GM23338 (cell line): ENCODE measurements around the gene SUCLG1. TPM values are rescaled to one million over a fixed set of nuclear protein-coding genes. Genes with fewer than 3 reads are reported as not detected.

Experiments
- ATAC-seq: fragments of 200-7000 bp; cut with Tn5 transposase; 3 replicates; pipeline ENCODE4 v1.9.1; 2020
- DNase-seq: peaks from one replicate; pipeline ENCODE4 v3.0.0-alpha.2; 2015; ENCODE audit warnings: low spot score
- H2AFZ ChIP-seq: fragments of 200-600 bp; sonication (generic); 2 replicates; pipeline ENCODE4 v1.8.0; 2016; ENCODE audit warnings: antibody characterized with exemption, mild to moderate bottlenecking, moderate library complexity
- H3F3A ChIP-seq: fragments of 200-600 bp; sonication (generic); replicated peaks from 2 replicates; pipeline ENCODE4 v1.8.0; 2017; ENCODE audit warnings: antibody characterized with exemption, mixed run types, low read depth
- H3K27ac ChIP-seq: fragments of 200-600 bp; sonication (generic); 2 replicates; pipeline ENCODE4 v1.6.1; 2016; ENCODE audit warnings: low read depth
- H3K27me3 ChIP-seq: fragments of 200-600 bp; sonication (generic); 2 replicates; pipeline ENCODE4 v1.8.0; 2016; ENCODE audit warnings: mild to moderate bottlenecking, mixed run types, moderate library complexity; ENCODE audit not compliant: insufficient read depth
- H3K36me3 ChIP-seq: fragments of 200-600 bp; sonication (generic); 2 replicates; pipeline ENCODE4 v1.8.0; 2016; ENCODE audit warnings: mild to moderate bottlenecking; ENCODE audit not compliant: insufficient read depth
- H3K4me1 ChIP-seq: fragments of 200-600 bp; sonication (generic); 2 replicates; pipeline ENCODE4 v1.8.0; 2016; ENCODE audit warnings: mild to moderate bottlenecking, moderate library complexity; ENCODE audit not compliant: insufficient read depth
- H3K4me2 ChIP-seq: fragments of 200-600 bp; sonication (generic); 2 replicates; pipeline ENCODE4 v1.7.1; 2017; ENCODE audit warnings: mixed run types
- H3K4me3 ChIP-seq: fragments of 200-600 bp; sonication (generic); 2 replicates; pipeline ENCODE4 v1.6.1; 2016; ENCODE audit warnings: mixed run types
- H3K79me2 ChIP-seq: fragments of 200-600 bp; sonication (generic); replicated peaks from 2 replicates; pipeline ENCODE4 v1.8.0; 2017; ENCODE audit warnings: mild to moderate bottlenecking; ENCODE audit not compliant: insufficient read depth
- H3K9me2 ChIP-seq: fragments of 200-600 bp; sonication (generic); 2 replicates; pipeline ENCODE4 v1.8.0; 2017; ENCODE audit not compliant: insufficient read depth
- H4K20me1 ChIP-seq: fragments of 200-600 bp; sonication (generic); replicated peaks from 2 replicates; pipeline ENCODE4 v1.8.0; 2017; ENCODE audit warnings: mild to moderate bottlenecking; ENCODE audit not compliant: insufficient read depth
- H3K27ac Mint-ChIP-seq: 2 replicates; pipeline ENCODE4 v1.8.0; 2020; ENCODE audit warnings: inconsistent platforms, mild to moderate bottlenecking, moderate library complexity, mixed read lengths
- H3K27me3 Mint-ChIP-seq: 3 replicates; pipeline ENCODE4 v1.8.0; 2022; ENCODE audit warnings: low read depth, mild to moderate bottlenecking, moderate library complexity, mixed read lengths, inconsistent platforms; ENCODE audit not compliant: insufficient read depth, poor library complexity
- H3K36me3 Mint-ChIP-seq: 3 replicates; pipeline ENCODE4 v1.8.0; 2021; ENCODE audit warnings: low read depth, mild to moderate bottlenecking, inconsistent platforms, moderate library complexity, mixed read lengths
- H3K4me1 Mint-ChIP-seq: 3 replicates; pipeline ENCODE4 v1.8.0; 2020; ENCODE audit warnings: mild to moderate bottlenecking, inconsistent platforms, mixed read lengths
- H3K4me3 Mint-ChIP-seq: 3 replicates; pipeline ENCODE4 v1.8.0; 2021; ENCODE audit warnings: moderate library complexity, mild to moderate bottlenecking, inconsistent platforms, mixed read lengths
- H3K9me3 Mint-ChIP-seq: 3 replicates; pipeline ENCODE4 v1.8.0; 2020; ENCODE audit warnings: moderate library complexity, mild to moderate bottlenecking, inconsistent platforms, mixed read lengths
- EZH2phosphoT487 ChIP-seq: fragments of 200-600 bp; sonication (generic); IDR thresholded peaks from one replicate; pipeline ENCODE4 v1.8.1; 2018; ENCODE audit warnings: antibody characterized with exemption; ENCODE audit not compliant: unreplicated experiment
- JUNB ChIP-seq: IDR thresholded peaks from one replicate; pipeline ENCODE4 v1.6.1; 2016; ENCODE audit warnings: antibody characterized with exemption; ENCODE audit not compliant: unreplicated experiment
- POLR2AphosphoS5 ChIP-seq: IDR thresholded peaks from 2 replicates; pipeline ENCODE4 v1.6.1; 2016; ENCODE audit warnings: antibody characterized with exemption, low read depth
- STAT1 ChIP-seq: IDR thresholded peaks from one replicate; pipeline ENCODE4 v1.6.1; 2016; ENCODE audit warnings: antibody characterized with exemption; ENCODE audit not compliant: unreplicated experiment
- ZNF114 ChIP-seq: fragments of 250-450 bp; sonication (Bioruptor Pico); IDR thresholded peaks from 2 replicates; pipeline ENCODE4 v1.5.0; 2020; ENCODE audit warnings: mild to moderate bottlenecking, moderate library complexity
- ZNF331 ChIP-seq: fragments of 250-450 bp; sonication (Bioruptor Pico); IDR thresholded peaks from 2 replicates; pipeline ENCODE4 v1.5.0; 2020; ENCODE audit warnings: low read depth, mild to moderate bottlenecking, moderate library complexity
- ZNF462 ChIP-seq: fragments of 250-450 bp; sonication (Bioruptor Pico); IDR thresholded peaks from 2 replicates; pipeline ENCODE4 v1.5.0; 2020; ENCODE audit warnings: mild to moderate bottlenecking, moderate library complexity
- polyA plus RNA-seq: library from polyadenylated mRNA; unstranded; fragments of >200 nt; fragmentation: Nextera tagmentation; extraction: Ambion mirVana; gene quantifications from 2 replicates; pipeline ENCODE4 v1.2.1, GENCODE V29; 2016
- total RNA-seq: library from RNA; depleted of rRNA; stranded (reverse); fragments of >200 nt; shearing (Covaris generic); gene quantifications from 2 replicates; pipeline ENCODE4 v1.2.3, GENCODE V29; 2014

Gene SUCLG1
- total and polyA plus RNA-seq, 2 experiments from 2014 or later, result 24.3 to 36.0 TPM

DNA sequence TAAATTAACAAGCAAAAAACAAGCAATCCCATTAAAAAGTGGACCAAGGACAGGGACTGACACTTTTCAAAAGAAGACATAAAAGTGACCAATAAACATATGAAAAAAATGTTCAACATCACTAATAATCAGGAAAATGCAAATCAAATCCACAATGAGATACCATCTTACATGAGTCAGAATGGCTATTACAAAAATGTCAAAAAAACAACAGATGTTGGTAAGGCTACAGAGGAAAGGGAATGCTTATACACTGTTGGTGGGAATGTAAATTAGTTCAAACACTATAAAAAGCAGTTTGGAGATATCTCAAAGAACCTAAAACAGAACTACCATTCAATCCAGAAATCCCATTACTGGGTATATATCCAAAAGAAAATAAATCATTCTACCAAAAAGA is 78.2 kb downstream of the SUCLG1 start:
- Histone ChIP-seq H3K9me2 (no peaks in the 10 kb centered on the region), H3K79me2 (no peaks in the 10 kb centered on the region), H4K20me1 (no peaks in the 10 kb centered on the region), H3K27ac (no peak overlapping the region), H3K27me3 (no peaks in the 10 kb centered on the region), H3K4me1 (no peaks in the 10 kb centered on the region), H3K4me2 (no peak overlapping the region), H2AFZ (no peak overlapping the region), H3K4me3 (no peak overlapping the region), H3F3A (no peaks in the 10 kb centered on the region), H3K36me3 (no peaks in the 10 kb centered on the region)
- Mint-ChIP-seq H3K36me3 (no peaks in the 10 kb centered on the region), H3K4me1 (no peaks in the 10 kb centered on the region; the same call in 2 of the 3 replicates), H3K27ac (no peak overlapping the region), H3K4me3 (no peak overlapping the region), H3K27me3 (no peaks in the 10 kb centered on the region), H3K9me3 (peaks cover 2% of the 10 kb centered on the region; the same call in 1 of the 3 replicates)
- DNase-seq (no peak), ATAC-seq (no peak)
- no peak for TF ChIP-seq POLR2AphosphoS5
- TF ChIP-seq EZH2phosphoT487, result no peak
- TF ChIP-seq JUNB, result no peak
- TF ChIP-seq ZNF331 (CRISPR knock-in tag), result no peak
- TF ChIP-seq STAT1, result no peak
- no peak for TF ChIP-seq ZNF462 (CRISPR knock-in tag)
- TF ChIP-seq ZNF114 (CRISPR knock-in tag), result no peak

GRCh38 chr2:84378960-84379359 is 80.1 kb downstream of the SUCLG1 start:
- no peaks in the 10 kb centered on the region for H3K36me3 Mint-ChIP-seq
- no peak for TF ChIP-seq POLR2AphosphoS5
- no peak for TF ChIP-seq ZNF462 (CRISPR knock-in tag)
- no peak for TF ChIP-seq JUNB

More at GRCh38 chr2:84378960-84379359, 80.1 kb downstream of the SUCLG1 start:
- no peak overlapping the region for H3K4me2 ChIP-seq
- no peak overlapping the region for H3K27ac Mint-ChIP-seq
- H3K79me2 ChIP-seq, result no peaks in the 10 kb centered on the region
- H4K20me1 ChIP-seq, result no peaks in the 10 kb centered on the region
- no peak overlapping the region for H3K4me3 ChIP-seq
- no peak overlapping the region for H2AFZ ChIP-seq
- no peaks in the 10 kb centered on the region for H3K27me3 ChIP-seq
- no peaks in the 10 kb centered on the region for H3K4me1 ChIP-seq
- 0 out of 3 replicates have a peak, but pooled peaks cover 2% of the 10 kb centered on the region for H3K9me3 Mint-ChIP-seq
- no peak overlapping the region for H3K4me3 Mint-ChIP-seq
- H3F3A ChIP-seq, result no peaks in the 10 kb centered on the region
- ATAC-seq (no peak), DNase-seq (no peak)
- no peaks in the 10 kb centered on the region for H3K9me2 ChIP-seq
- no peaks in the 10 kb centered on the region; the same call in 2 of the 3 replicates for H3K4me1 Mint-ChIP-seq
- no peaks in the 10 kb centered on the region for H3K36me3 ChIP-seq
- H3K27me3 Mint-ChIP-seq, result no peaks in the 10 kb centered on the region
- no peak overlapping the region for H3K27ac ChIP-seq
